ENCODE data around the gene SCO2. TPM values are rescaled to one million over a fixed set of nuclear protein-coding genes. Genes with fewer than 3 reads are reported as not detected.
A peak's percentile ranks its signal among the peaks of the same experiment; 100 is the strongest.

The SCO2 gene
- total and polyA plus RNA-seq, 2 of the 4 experiments (the other 2 are of a cell fraction) = 1.3 to 1.9 TPM

GRCh38 chr22:50525104-50525857 is at the start of gene SCO2 (continued):
- peak; percentile 78; the same call in 1 of the 2 replicates for TF ChIP-seq MXI1 (IDR thresholded peaks at IDR 0.05; ENCODE audit: borderline replicate concordance, low read depth, low read length)
- TF ChIP-seq POLR2A (IDR thresholded peaks at IDR 0.05; ENCODE audit: low read depth, low read length) = peak; percentile 83
- TF ChIP-seq NFE2L2 (IDR thresholded peaks at IDR 0.05; ENCODE audit: low read depth, low read length) = no peak
- TF ChIP-seq USF2 (IDR thresholded peaks at IDR 0.05; ENCODE audit: low read depth, low read length) = peak; percentile 98
- no peak for TF ChIP-seq CHD1 (IDR thresholded peaks at IDR 0.05; ENCODE audit: low read depth, low read length)

- no peak for TF ChIP-seq CEBPB (IDR thresholded peaks at IDR 0.05; ENCODE audit: low read depth, low read length)
- no peak for TF ChIP-seq USF2 (IDR thresholded peaks at IDR 0.05; ENCODE audit: low read depth, low read length)
- TF ChIP-seq CTCF (conservative IDR thresholded peaks at IDR 0.05; ENCODE audit: low read depth, low read length) = no peak
- no peak for TF ChIP-seq MAZ (IDR thresholded peaks at IDR 0.05; ENCODE audit: borderline replicate concordance, low read depth, low read length)
- no peak for TF ChIP-seq RFX5 (IDR thresholded peaks at IDR 0.05; ENCODE audit: low read depth, low read length)
- H3K79me1 ChIP-seq (ENCODE audit: low read depth in 1 of 2, low read length in 2 of 2) = 0 out of 4 replicates have a peak, but pooled peaks cover 0 to 2% of the 10 kb centered on the region in 2 experiments
- no peak overlapping the region for H4K8ac ChIP-seq (ENCODE audit: low read depth in 2 of 2, low read length in 2 of 2)
- intact Hi-C loops (cut with micrococcal nuclease) = no loop called here
- no TSS peak for BruUV-seq (replicated peaks)
- DNase-seq (no peak), ATAC-seq (ENCODE audit: low read depth) (no peak)
- no peaks in the 10 kb centered on the region for H3K27me3 ChIP-seq (ENCODE audit: control insufficient read depth, insufficient read depth, low read length)
- H4K5ac ChIP-seq (ENCODE audit: low read depth, low read length) = no peak overlapping the region
- H3K18ac ChIP-seq (ENCODE audit: low read depth, low read length) = no peak overlapping the region
- no peak overlapping the region for H3K4ac ChIP-seq (ENCODE audit: low read depth, low read length)
- peaks cover 12% of the 10 kb centered on the region for H3K4me1 ChIP-seq (ENCODE audit: control insufficient read depth, insufficient read depth, low read length)
- no peak overlapping the region for H2AFZ ChIP-seq (replicated peaks; ENCODE audit: low read length, poor library complexity)
- H2BK20ac ChIP-seq (ENCODE audit: low read depth, low read length) = no peak overlapping the region
- H2BK120ac ChIP-seq (ENCODE audit: low read depth, low read length) = no peak overlapping the region
- H3K27ac ChIP-seq (ENCODE audit: insufficient read depth, low read length) = no peak overlapping the region
- ChIA-PET CTCF (interaction anchor here (1.4 kb wide), 1 partner anchor 12 kb away, joined by 5 read pairs; the partner anchor contains the start of gene SYCE3), POLR2A (ENCODE audit: unreplicated experiment) (no interaction called here)
- no peak overlapping the region for H3K14ac ChIP-seq (replicated peaks; ENCODE audit: low read depth, low read length)
- no peaks in the 10 kb centered on the region; the same call in 1 of the 2 replicates for H3K36me3 ChIP-seq (ENCODE audit: control insufficient read depth, insufficient read depth, low read length)
- peaks cover 8% of the 10 kb centered on the region for H3K9me1 ChIP-seq (ENCODE audit: insufficient read depth, low read length)
- in situ Hi-C loops (cut with MboI; ENCODE audit: low sequenced_read_pairs) = no loop called here
- no peaks in the 10 kb centered on the region for H3K9me3 ChIP-seq (ENCODE audit: control insufficient read depth, insufficient read depth, low read length)
- H3K23ac ChIP-seq (ENCODE audit: low read depth, low read length) = no peak overlapping the region
- no peak overlapping the region for H2BK15ac ChIP-seq (ENCODE audit: low read depth, low read length)
- dilution Hi-C loops (cut with HindIII; ENCODE audit: low sequenced_read_pairs, unreplicated experiment) = no loop called here
- H3K4me2 ChIP-seq (ENCODE audit: low read depth, low read length) = no peak overlapping the region
- H2AK5ac ChIP-seq (ENCODE audit: low read depth, low read length) = no peak overlapping the region
- H4K91ac ChIP-seq (ENCODE audit: insufficient read depth, low read depth, low read length) = no peak overlapping the region
- no peak overlapping the region for H2AK9ac ChIP-seq (replicated peaks; ENCODE audit: low read depth, low read length, poor library complexity)
- H4K20me1 ChIP-seq (ENCODE audit: insufficient read depth, low read length) = no peaks in the 10 kb centered on the region
- no peak overlapping the region for H3K4me3 ChIP-seq (ENCODE audit: insufficient read depth, low read depth, low read length)
- no peak overlapping the region for H3K56ac ChIP-seq (ENCODE audit: extremely low read depth, insufficient read depth, low read length)
- WGBS, 2 experiments (ENCODE audit: extremely low coverage in 2 of 2, insufficient read length in 1 of 2) = no CpG with 5 or more reads among the region's 11 CpGs
- no peak overlapping the region for H2BK5ac ChIP-seq (ENCODE audit: low read depth, low read length, poor library complexity, severe bottlenecking)
- no peak overlapping the region for H3K9ac ChIP-seq (ENCODE audit: low read depth, low read length)
Measured at GRCh38 chr22:50574383-50574755, 49.0 kb upstream of the SCO2 start.
